Muscle layer of colon (tissue), 2 donors: ENCODE results near the gene CSNK2A1.

ENCODE experiments used
- H3K27ac ChIP-seq: one replicate; pipeline ENCODE4 v1.7.0; 2013; ENCODE audit warnings: low read depth, mild to moderate bottlenecking, low read length, moderate library complexity
- H3K27me3 ChIP-seq, 2 donors: one replicate each; pipeline ENCODE4 v1.7.0; 2013; ENCODE audit warnings: low read length in 2 of 2, mild to moderate bottlenecking in 2 of 2; ENCODE audit not compliant: insufficient read depth in 2 of 2, control insufficient read depth in 1 of 2
- H3K36me3 ChIP-seq: one replicate; pipeline ENCODE4 v1.7.0; 2013; ENCODE audit warnings: mild to moderate bottlenecking, low read length; ENCODE audit not compliant: insufficient read depth
- H3K4me1 ChIP-seq: one replicate; pipeline ENCODE4 v1.7.0; 2013; ENCODE audit warnings: mild to moderate bottlenecking, low read length; ENCODE audit not compliant: insufficient read depth
- H3K4me3 ChIP-seq, 2 donors: one replicate each; pipeline ENCODE4 v1.7.0; 2013; ENCODE audit warnings: low read length in 2 of 2, low read depth in 1 of 2, mild to moderate bottlenecking in 1 of 2, moderate library complexity in 1 of 2
- H3K9ac ChIP-seq: one replicate; pipeline ENCODE4 v1.7.0; 2013; ENCODE audit warnings: low read length
- H3K9me3 ChIP-seq: one replicate; pipeline ENCODE4 v1.7.0; 2013; ENCODE audit warnings: mild to moderate bottlenecking, low read length
- donor health status: abdominal sarcoma.
- donor health status: Adenocarcinoma of cecum.

Gene CSNK2A1

GRCh38 chr20:576156-576555, 32.6 kb upstream of the CSNK2A1 start:
- no peak overlapping the region for H3K4me3 ChIP-seq
- H3K36me3 ChIP-seq: no peaks in the 10 kb centered on the region
- H3K27me3 ChIP-seq: peaks cover 0 to 17% of the 10 kb centered on the region in 2 donors
- H3K9ac ChIP-seq: no peak overlapping the region
- no peak overlapping the region for H3K27ac ChIP-seq
- H3K4me1 ChIP-seq: no peaks in the 10 kb centered on the region
- H3K9me3 ChIP-seq: no peaks in the 10 kb centered on the region

GRCh38 chr20:575230-575629, 31.6 kb upstream of the CSNK2A1 start:
- H3K27ac ChIP-seq: no peak overlapping the region
- H3K36me3 ChIP-seq: no peaks in the 10 kb centered on the region
- peaks cover 0 to 19% of the 10 kb centered on the region in 2 donors for H3K27me3 ChIP-seq
- H3K9ac ChIP-seq: no peak overlapping the region
- no peak overlapping the region for H3K4me3 ChIP-seq
- no peaks in the 10 kb centered on the region for H3K9me3 ChIP-seq
- H3K4me1 ChIP-seq: no peaks in the 10 kb centered on the region

GRCh38 chr20:574297-574942, 30.8 kb upstream of the CSNK2A1 start:
- Histone ChIP-seq H3K9me3 (no peaks in the 10 kb centered on the region), H3K27me3 (peaks cover 0 to 19% of the 10 kb centered on the region in 2 donors), H3K27ac (no peak overlapping the region), H3K4me3 (no peak overlapping the region), H3K4me1 (no peaks in the 10 kb centered on the region), H3K9ac (no peak overlapping the region), H3K36me3 (no peaks in the 10 kb centered on the region)

- H3K9ac ChIP-seq: no peak overlapping the region
- H3K9me3 ChIP-seq: no peaks in the 10 kb centered on the region
- peaks cover 0 to 24% of the 10 kb centered on the region in 2 donors for H3K27me3 ChIP-seq
- H3K4me3 ChIP-seq: no peak overlapping the region
- no peaks in the 10 kb centered on the region for H3K4me1 ChIP-seq
- no peak overlapping the region for H3K27ac ChIP-seq
- no peaks in the 10 kb centered on the region for H3K36me3 ChIP-seq
Measured at GRCh38 chr20:573414-574296, 30.1 kb upstream of the CSNK2A1 start.

- Histone ChIP-seq H3K27ac (no peak overlapping the region), H3K4me3 (no peak overlapping the region), H3K9ac (no peak overlapping the region), H3K4me1 (no peaks in the 10 kb centered on the region), H3K27me3 (peaks cover 0 to 33% of the 10 kb centered on the region in 2 donors), H3K9me3 (no peaks in the 10 kb centered on the region), H3K36me3 (no peaks in the 10 kb centered on the region)
Measured at GRCh38 chr20:572727-573126, 29.1 kb upstream of the CSNK2A1 start.

GRCh38 chr20:571754-572441, 28.3 kb upstream of the CSNK2A1 start:
- H3K27ac ChIP-seq: no peak overlapping the region
- no peaks in the 10 kb centered on the region for H3K9me3 ChIP-seq
- peaks cover 0 to 41% of the 10 kb centered on the region in 2 donors for H3K27me3 ChIP-seq
- no peaks in the 10 kb centered on the region for H3K36me3 ChIP-seq
- no peak overlapping the region for H3K9ac ChIP-seq
- H3K4me1 ChIP-seq: no peaks in the 10 kb centered on the region
- H3K4me3 ChIP-seq: no peak overlapping the region

GRCh38 chr20:568673-569415, 25.3 kb upstream of the CSNK2A1 start:
- Histone ChIP-seq H3K4me3 (no peak overlapping the region), H3K27ac (no peak overlapping the region), H3K9me3 (no peaks in the 10 kb centered on the region), H3K4me1 (no peaks in the 10 kb centered on the region), H3K36me3 (no peaks in the 10 kb centered on the region), H3K9ac (no peak overlapping the region), H3K27me3 (peaks cover 0 to 35% of the 10 kb centered on the region in 2 donors)

- Histone ChIP-seq H3K9me3 (no peaks in the 10 kb centered on the region), H3K9ac (no peak overlapping the region), H3K4me1 (no peaks in the 10 kb centered on the region), H3K27ac (no peak overlapping the region), H3K4me3 (no peak overlapping the region), H3K27me3 (peaks cover 0 to 35% of the 10 kb centered on the region in 2 donors), H3K36me3 (no peaks in the 10 kb centered on the region)
Measured at GRCh38 chr20:568097-568652, 24.6 kb upstream of the CSNK2A1 start.

GRCh38 chr20:564192-564591, 20.6 kb upstream of the CSNK2A1 start:
- H3K27me3 ChIP-seq: peaks cover 0 to 21% of the 10 kb centered on the region in 2 donors
- H3K9me3 ChIP-seq: no peaks in the 10 kb centered on the region
- no peak overlapping the region for H3K9ac ChIP-seq
- H3K4me1 ChIP-seq: no peaks in the 10 kb centered on the region
- H3K4me3 ChIP-seq: no peak overlapping the region
- H3K36me3 ChIP-seq: no peaks in the 10 kb centered on the region
- no peak overlapping the region for H3K27ac ChIP-seq

GRCh38 chr20:563187-563586, 19.6 kb upstream of the CSNK2A1 start:
- Histone ChIP-seq H3K27ac (no peak overlapping the region), H3K9me3 (no peaks in the 10 kb centered on the region), H3K4me1 (no peaks in the 10 kb centered on the region), H3K9ac (no peak overlapping the region), H3K36me3 (no peaks in the 10 kb centered on the region), H3K4me3 (no peak overlapping the region), H3K27me3 (peaks cover 0 to 12% of the 10 kb centered on the region in 2 donors)
